PC-9 (cell line): ENCODE measurements around the gene PPP1R27.

ENCODE experiments used
- EZH2 ChIP-seq: fragments of 200-600 bp; sonication (generic); IDR thresholded peaks from 2 replicates; pipeline ENCODE4 v1.8.0; 2017; ENCODE audit warnings: antibody characterized with exemption, low read depth
- TF ChIP-seq, protein P1 (sequence below): fragments of 200-600 bp; sonication (generic); conservative IDR thresholded peaks from 2 replicates; pipeline ENCODE4 v1.6.1; 2017; ENCODE audit warnings: mixed run types, antibody characterized with exemption, mild to moderate bottlenecking, moderate library complexity

DNA sequence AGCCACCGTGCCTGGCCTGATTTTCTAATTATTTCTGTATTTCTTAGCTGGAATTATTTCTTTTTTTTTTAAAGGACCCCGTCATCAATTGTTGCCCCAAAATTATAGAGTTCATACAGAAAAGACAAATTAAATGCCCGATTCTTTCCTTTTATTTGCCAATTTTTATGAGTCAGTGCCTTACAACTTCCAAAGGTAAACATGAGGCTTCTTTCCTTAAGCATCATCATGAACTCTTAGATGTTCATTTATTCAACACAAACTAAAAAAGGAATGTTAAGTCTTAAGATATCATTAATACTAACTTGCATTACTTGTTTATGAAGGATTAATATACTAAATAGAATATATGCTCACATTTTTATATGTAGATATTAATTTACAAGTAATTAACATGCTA, 43.4 kb upstream of the PPP1R27 start:
- TF ChIP-seq, protein P1, sequence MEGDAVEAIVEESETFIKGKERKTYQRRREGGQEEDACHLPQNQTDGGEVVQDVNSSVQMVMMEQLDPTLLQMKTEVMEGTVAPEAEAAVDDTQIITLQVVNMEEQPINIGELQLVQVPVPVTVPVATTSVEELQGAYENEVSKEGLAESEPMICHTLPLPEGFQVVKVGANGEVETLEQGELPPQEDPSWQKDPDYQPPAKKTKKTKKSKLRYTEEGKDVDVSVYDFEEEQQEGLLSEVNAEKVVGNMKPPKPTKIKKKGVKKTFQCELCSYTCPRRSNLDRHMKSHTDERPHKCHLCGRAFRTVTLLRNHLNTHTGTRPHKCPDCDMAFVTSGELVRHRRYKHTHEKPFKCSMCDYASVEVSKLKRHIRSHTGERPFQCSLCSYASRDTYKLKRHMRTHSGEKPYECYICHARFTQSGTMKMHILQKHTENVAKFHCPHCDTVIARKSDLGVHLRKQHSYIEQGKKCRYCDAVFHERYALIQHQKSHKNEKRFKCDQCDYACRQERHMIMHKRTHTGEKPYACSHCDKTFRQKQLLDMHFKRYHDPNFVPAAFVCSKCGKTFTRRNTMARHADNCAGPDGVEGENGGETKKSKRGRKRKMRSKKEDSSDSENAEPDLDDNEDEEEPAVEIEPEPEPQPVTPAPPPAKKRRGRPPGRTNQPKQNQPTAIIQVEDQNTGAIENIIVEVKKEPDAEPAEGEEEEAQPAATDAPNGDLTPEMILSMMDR: no peak
- no peak for TF ChIP-seq EZH2
